Measurements from ENCODE around the gene LY6G5C.

The LY6G5C gene

DNA sequence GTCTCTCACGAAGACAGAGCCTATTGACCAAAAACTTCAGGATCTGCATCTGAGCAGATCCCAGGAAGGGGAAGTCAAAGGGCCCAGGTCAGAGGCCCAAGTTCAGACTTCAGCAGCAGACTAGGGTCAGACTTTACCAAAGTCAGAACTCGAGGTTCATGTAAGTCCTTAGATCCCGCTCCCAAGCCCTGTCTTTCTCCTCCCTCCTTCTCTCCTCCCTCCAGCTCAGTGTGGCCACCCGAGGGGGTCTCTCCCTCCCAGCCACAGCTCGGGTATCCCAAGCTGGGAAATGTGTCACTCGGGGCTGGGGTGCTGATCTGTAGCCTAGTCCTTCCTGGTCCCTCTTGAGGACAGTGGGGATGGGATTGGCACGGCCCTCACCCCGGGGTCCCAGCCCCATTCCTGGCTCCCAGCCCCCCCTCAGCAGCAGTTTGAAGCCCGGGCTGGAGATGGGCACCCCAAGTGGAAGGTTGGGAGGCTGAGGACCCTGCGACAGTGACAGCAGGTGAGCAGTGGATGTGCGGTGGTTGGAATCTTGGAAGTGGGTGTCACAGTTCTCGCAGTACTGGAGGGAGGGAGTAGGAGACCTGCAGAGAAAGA, 18.6 kb downstream of the LY6G5C start:
- DNase-seq: no peak

DNA sequence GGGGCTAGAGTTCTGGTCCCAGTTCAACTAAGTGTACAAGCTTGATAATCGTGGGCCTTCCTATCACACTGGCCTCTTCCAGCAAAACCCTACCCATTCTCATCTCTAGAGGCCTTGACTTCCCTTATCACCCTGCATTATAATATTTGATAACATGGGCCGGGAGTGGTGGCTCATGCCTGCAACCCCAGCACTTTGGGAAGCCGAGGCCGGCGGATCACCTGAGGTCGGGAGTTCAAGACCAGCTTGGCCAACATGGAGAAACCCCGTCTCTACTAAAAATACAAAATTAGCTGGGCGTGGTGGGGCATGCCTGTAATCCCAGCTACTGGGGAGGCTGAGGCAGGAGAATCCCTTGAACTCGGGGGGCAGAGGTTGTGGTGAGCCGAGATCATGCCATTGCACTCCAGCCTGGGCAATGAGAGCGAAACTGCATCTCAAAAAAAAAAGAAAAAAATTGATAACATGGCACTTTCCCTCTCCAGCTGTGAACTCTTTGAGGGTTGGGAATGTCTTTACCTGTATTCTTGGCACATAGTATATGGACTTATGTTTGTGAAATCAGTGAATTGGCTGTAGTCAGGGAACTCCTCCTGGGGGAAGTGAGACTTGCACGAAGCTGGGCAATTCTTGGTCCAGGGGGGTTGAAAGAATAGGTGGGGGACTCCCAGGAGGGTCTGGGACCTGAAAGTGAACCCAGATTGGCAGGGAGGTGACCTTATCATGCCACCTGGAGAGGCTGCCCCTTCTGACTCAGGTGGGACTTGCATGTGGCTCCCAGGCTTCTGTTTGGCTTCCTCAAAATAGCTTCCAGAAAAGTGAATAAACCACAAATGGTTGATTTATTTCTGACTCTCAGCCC, 19.4 kb downstream of the LY6G5C start:
- DNase-seq: no peak

DNA sequence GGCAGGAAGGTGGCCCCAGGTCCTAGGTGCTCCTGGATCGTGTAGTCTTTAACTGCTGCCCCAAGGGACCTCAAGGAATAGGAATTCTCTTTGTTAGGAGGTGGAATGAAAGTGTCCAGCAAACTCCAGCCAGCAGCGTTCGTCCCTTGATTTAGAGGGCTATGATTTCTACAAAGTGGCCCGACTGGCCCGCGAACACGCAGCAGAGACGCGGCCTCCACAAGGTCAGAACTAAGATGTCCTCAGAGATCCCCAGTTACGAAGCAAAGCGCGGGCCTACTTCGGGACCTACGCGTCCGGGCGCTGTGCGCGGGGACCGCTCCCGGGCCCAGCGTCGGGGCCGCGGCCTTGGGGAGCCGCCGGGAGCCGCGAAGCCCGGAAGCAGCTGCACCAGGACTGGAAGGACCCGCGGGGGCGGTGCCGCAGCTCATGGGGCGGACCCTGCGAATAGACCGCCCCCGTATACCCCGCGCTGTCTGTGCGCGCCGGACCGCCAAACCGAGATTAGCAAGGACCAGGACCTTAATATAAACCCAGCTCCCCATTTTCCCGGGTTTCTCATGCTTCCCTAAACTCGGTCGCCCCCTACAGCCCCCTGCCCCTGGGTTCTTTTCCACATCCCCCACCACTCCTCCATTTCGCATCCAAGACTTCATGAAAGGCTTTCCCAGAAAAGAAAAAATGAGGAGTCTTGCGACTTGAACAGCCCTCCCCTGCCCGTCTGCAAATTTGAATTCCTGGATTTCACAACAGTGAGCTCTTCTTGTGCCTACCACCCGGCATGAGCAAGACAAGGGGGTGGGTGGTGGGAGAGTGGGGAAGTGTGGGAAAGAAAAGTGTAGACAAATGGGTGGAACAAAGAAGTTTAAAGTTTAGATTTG, 20.2 kb downstream of the LY6G5C start, which contains the start of gene C6orf47:
Gene C6orf47, minus strand, starts transcription at position 398 of the 881 bp plus-strand sequence. CDS start 831 bp downstream, outside the sequence.
- peak; percentile 46 to 84 (median 66) for DNase-seq

DNA sequence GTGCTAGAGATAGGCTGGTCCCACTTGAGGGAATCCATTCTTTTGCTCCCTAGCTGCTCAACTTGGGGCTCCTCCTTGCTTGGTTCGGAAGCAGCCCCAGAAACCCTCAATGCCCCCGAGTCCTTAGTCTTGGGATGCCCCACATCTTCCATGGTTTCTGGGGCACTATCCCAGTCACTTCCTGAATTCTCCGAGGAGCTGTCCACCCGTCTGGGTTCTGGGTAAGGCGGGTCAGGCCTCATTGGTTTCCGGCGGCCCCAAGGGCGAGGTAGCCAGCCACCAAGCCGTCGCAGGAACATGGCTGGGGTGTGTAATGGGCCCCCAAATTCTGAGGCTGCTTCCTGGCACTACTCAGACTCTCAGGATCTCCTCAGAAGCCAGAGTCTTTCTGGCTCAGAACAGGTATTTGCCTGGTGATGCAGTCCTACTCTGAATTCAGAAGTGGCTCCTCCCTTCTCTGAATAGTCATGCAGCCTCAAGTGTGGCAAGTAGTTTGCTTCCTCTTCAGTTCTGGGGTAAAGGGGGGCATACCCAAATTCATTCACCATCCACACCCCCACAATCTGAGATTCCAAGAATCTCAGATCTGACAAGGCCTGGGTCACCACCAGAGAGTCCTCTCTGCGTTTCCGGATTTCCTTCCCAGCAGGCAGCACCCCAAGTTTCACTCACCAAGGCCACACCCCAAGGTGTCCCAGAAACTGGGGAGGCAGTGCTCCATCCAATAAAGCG, 21.1 kb downstream of the LY6G5C start:
- DNase-seq: peak in 1 of 5 experiments; percentile 61

DNA sequence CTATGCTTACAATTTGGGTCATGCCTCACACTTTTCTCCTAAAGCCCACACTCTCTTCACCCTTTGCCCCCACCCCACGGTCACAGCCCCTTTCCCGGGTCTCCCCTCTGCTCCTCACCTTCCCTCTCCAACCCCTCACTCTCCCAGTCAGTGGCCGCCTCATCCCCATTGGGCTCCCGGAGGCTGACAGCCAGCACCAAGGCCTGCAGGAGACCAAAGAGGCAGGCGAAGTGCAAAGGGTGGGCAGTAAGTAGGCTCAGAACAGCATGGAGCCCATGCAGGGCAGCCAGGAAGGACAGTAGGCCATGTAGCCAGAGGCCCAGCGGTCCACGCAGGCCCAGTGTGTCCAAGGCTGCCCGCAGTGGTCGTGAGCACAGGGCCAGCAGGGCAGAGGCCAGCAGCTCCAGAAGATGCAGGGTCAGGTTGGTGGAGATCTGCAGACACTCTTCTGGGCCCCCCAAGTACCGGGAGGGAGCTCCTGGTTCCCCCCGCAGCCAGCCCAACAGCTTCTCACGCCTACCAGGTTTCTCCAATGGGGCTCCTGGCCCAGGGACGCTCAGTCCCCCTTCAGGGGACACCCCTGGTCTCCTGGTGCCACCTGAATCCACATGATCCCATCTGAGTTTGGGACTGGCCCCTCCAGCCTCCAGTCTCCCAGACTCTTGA, 21.8 kb downstream of the LY6G5C start:
- DNase-seq: no peak

DNA sequence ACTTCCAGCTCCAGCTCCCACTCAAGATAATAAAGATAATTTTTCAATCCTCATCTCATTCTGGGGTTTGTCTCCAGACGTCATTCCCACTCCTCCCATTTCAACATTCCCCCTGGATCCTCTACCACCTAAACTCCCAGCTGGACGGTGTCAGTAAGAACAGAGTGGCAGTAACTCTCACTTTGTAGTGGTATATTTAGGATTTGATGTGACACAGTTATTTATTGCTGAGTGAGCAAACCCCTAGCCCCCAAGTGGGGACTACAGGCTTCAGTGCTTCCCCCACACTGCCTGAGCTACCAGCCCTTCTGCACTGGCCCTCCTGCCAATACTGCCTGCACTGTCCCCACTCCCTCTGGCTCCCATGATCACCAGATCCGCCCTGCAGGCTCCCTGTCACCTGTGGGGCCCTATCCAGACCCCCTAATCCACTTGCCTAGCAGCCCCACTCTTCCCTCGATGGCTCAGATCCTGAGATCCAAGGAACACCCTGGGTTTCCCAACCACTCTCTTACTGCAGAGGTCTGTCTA, 22.6 kb downstream of the LY6G5C start:
- no peak for DNase-seq

DNA sequence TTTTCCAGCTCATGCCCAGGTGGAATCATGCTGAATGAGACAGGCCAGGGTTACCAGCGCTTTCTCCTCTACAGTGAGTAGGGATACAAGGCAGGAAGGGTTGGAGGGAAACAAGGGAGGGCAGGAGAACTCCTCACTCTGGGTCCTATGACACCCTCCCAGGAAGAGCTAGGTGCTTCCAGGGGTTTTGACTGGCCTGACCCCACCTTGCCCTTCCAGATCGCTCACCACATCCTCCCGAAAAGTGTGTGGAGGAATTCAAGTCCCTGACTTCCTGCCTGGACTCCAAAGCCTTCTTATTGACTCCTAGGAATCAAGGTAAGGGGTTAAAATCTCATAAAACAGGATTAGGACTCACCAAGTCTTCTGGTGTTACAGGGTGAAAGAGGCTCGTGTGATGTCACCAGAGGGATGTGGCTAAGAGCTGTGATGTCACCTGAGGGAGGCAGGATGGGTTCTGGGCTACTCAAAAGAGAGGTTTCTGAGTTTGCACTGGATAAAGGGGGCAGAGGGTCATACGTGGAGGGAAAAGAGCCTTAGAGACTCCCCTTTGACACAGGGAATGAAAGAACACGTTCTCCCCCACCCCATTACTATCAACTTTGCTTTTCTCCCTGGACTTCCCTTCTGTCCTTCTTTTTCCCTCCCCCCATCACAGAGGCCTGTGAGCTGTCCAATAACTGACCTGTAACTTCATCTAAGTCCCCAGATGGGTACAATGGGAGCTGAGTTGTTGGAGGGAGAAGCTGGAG, 23.3 kb downstream of the LY6G5C start:
- DNase-seq: peak in 1 of 5 experiments; percentile 65

DNA sequence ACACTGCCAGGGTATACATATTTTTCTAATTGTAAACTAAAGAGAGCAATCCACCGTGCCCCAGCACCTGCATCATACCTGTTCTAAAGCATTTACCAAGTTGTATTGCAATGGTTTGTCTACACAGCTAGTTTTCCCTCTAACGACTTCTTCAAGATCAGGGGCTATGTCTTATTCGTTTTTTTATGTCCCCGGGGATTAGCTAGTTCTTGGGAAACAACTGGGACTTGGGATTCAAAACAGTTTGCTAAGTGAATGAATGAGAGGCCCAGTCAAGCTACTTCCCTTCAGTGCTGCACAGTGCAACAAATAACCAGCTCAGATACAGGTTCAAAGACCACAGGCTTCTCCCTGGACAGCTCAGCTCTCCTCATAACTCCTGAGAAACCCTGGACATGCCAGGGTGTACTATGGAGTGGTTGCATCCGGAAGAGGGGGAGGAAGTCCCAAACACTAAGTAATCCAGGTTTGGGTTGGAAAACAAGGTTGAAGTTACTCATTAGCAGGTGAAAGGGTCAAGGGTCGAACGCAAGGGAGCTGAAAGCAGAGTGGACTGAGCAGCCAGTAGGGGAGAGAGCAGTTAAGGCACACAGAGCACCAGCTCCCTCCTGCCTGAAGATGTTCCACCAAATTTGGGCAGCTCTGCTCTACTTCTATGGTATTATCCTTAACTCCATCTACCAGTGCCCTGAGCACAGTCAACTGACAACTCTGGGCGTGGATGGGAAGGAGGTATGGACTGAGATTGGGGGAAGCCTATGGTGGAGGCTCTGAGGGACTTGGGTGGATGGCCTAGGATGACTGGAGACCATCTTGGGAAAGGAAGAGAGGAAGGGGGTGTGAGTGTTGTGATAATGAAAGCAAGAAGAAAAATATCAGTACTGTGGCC, 25.3 kb downstream of the LY6G5C start, which contains the start of gene APOM:
Gene APOM, plus strand, starts transcription at position 546 of the 889 bp plus-strand sequence. Its CDS starts 73 bp downstream, at position 619.
- DNase-seq: no peak

DNA sequence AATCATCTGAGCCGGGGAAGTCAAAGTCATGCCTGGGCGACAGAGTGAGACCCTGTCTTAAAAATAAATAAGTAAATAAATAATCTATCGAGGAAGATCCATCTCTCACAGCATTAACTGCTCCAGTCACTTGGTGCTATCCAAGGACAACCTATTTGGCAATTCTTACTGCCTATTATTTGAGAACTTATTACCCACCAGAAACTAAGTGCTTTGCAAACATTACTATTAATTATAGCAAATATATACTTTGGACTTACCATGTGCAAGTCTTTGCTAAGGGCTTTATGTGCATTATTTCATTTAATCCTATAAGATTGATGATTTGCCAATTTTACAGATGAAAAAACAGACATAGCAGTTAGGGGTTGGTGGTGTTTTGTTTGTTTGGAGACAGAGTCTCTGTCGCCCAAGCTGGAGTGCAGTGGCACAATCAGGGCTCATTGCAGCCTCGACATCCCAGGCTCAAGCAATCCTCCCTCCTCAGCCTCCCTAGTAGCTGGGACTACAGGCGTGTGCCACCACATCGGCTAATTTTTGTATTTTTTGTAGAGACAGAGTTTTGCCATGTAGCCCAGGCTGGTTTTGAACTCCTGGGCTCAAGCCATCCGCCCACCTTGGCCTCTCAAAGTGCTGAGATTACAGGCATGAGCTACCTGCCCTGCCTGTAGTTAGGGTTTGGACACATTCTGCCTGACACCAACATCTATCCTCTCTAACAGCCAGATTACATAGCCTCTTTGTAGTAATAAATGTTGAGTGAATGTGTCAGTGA, 26.1 kb downstream of the LY6G5C start:
- no peak for DNase-seq

DNA sequence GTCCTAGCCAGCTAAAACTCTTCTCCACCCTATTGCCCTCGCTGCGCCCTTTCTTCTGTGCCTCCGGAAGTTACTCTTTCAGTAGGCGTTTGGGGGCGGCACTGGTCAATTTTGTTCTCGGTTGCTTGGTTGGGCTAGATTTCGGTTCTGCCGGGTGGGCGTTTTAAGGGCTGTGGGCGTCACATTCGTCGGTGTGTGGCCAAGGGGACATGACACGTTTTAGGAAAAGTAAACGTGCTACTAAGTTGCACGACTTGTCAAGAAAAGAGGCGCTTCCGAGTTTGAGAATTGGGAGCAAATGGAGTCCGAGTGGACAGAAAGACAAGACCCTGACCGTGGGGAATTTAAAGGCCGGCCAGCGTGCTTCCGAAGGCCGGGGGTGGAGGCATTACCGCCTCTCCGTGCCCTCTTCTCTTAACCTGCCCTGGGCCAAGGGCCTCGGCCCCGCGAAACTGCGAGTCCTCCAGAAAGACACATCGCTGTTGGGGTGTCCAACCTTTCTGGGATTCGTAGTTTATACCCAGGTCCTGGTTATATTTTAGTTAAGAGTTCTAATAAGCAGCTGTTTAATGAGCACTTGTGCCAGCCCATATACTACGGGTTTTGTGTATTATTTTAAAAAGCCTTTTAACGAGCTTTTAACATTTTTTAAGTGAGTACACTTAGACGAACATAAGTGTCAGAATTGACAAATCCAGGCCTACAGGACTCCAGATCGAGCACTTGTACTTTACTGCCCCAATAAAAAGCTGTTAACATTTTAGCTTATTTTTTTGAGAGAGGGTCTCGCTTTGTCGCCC, 27.7 kb downstream of the LY6G5C start:
- DNase-seq: peak in 4 of 5 experiments; percentile 54 to 89 (median 76)

DNA sequence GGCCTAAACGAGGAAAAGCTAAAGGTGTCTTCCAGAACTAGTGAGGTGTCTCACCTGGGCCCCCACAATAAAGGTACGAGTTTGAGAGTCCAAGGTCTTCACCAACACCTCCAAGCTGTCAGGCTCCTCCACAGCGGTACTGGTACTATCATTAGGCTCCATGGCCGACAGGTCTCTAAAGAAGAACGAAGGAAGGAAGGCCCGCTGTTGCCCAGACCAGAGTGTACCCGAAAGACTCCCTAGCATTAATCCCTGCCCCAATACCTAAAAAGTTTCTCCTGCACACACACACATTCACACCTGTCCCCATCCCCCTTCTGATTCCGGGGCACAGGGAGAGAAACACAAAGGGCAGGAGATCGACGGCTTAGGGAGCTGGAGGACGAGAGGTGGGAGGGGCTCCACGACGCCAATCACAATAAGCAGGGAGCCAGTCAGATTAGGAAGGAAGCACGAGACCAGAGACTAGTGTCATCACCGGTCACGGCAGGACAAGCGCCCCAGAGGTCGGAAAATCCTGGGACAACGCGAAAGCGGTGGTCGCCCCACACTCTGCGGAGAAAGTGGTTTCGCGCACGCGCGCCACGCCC, 29.2 kb downstream of the LY6G5C start:
- peak in 1 of 5 experiments; percentile 83 for DNase-seq

DNA sequence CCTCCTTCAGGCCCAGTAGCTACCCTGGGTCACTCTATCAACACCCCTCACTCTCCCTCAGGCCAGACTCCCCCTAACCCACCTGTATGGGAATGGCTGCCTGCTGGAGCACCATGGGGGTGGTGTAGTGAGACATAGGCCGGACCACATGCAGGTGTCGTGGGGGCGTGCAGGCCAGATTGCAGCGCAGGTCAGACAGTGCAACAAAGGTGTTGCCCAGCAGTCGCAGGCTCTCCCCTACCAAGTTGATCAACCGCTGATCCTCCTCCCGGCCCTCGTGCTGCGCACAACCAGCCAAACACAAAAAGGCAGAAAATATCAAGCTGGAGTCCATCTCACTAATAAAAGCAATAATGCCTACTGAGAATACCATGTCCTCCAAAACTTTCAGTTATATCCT, 35.5 kb downstream of the LY6G5C start:
- no peak for DNase-seq

DNA sequence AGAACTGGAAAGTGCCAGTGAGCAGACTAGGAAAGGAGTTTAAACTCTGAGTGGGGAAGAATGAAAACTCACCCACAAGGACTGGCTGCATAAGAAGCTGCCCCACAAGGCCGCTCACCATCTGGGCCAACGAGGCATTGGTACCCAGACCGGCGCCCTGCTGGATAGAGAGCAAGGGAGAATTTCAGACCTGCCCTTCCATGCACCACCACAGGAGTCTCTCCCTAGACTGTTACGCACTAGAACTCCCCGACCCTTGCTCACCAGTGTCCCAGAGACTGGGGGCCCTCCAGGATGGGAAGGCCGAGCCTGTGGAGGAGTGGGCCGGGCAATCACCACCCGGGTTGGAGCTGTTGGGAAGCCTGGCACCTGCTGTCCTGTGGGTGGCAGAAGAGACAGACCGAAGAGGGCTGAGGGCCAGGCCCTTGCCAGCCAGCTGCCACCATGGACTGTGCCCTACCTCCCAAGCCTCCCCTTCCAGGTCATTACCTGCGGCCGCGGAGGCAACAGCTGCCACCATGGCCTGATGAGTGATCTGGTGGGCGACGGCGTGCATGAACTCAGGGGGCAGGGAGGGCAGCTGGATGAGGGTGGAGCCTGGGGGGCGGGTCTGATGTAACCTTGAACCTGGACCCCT, 36.9 kb downstream of the LY6G5C start:
- no peak for DNase-seq

DNA sequence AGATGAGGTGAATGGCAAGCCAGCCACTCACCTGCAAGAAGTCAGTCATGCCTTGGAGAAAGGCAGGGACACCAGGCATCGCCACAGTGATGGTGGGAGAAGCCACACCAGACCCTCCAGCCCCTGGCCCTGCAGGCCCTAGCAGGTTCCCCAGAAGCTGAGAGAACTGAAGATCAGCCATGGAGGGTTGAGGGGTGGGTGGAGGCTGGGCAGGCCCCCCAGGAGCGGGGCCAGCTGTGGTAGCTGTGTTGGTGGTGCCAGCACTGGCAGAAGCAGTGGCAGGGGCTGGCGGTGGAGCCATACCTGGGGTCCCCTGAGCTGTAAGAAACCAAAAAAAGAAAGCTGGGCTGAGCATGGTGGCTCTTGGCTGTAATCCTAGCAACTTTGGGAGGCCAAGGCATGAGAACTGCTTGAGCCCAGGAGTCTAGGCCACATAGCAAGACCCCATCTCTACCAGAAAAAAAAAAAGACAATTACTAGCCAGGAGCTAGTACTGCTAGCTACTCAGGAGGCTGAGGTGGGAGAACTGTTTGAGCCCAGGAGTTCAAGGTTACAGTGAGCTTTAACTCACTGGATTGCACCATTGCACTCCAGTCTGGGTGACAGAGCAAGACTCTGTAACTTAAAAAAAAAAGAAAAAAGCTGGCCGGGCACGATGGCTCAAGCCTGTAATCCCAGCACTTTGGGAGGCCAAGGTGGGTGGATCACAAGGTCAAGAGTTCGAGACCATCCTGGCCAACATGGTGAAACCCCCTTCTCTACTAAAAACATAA, 37.9 kb downstream of the LY6G5C start:
- DNase-seq: no peak

DNA sequence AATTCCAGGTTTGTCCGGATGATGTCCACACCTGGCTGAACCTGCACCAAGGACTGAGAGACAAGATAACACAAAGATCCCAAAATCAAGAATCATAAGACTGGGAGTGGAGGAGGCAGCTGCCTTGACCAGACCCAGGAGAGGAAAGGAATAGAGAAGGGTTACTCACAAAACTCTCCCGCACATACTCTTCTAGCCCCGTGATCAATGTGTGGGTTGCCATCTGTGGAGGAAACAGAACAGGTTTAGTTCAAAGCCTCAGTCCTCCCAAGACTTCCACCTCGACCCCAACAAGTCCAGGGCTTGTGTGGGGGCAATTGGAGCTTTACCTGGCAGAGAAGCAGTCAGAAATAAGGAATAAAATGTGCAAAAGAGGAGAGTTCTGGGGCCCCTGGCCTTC, 39.5 kb downstream of the LY6G5C start:
- no peak for DNase-seq

DNA sequence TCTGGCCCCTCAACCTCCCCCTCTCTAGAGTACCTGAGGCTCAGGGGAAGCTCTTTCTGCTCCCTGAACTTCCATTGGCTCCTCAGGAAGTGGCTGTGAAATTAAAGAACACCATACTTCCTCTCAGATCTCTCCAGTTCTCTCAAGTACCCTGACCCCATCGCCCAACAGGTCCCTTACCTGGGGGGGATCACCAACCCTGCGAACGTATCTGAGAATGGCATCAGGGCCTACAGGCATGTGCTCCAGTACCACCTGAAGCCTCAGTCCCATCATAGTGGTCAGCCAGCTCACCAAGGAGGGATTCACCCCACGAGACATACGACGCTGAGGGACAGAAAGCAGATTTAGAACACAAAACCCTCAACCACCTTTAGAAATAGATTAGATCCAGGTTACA, 40.3 kb downstream of the LY6G5C start:
- no peak for DNase-seq

Data from T-helper 2 cell (primary cell).